ENCODE measurements around the gene FAM3A.

FAM3A gene

DNA sequence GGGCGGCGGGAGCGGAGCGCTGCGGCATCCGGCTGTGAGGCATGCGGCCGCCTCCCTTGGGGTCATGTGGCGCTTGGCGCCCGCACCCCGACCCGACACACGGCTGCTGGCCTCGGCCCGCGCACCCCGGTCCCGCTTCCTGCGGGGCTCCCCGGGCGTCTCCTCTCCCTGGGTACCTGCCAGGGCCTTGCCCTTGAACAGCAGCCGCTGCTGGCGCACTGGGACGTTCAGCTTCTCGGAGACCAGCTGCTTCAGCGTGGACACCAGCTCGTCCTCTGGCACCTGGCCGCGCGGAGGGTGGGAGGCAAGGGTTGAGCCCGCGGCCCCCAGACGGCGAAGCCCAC lies 30.0 kb downstream of the FAM3A start:
- DNase-seq = peak; percentile 1
- in situ Hi-C loops (cut with HindIII; ENCODE audit: low pct_ligation_motif_present, low pct_unique_long_range_greater_than_20kb, low sequenced_read_pairs) = no loop called here

DNA sequence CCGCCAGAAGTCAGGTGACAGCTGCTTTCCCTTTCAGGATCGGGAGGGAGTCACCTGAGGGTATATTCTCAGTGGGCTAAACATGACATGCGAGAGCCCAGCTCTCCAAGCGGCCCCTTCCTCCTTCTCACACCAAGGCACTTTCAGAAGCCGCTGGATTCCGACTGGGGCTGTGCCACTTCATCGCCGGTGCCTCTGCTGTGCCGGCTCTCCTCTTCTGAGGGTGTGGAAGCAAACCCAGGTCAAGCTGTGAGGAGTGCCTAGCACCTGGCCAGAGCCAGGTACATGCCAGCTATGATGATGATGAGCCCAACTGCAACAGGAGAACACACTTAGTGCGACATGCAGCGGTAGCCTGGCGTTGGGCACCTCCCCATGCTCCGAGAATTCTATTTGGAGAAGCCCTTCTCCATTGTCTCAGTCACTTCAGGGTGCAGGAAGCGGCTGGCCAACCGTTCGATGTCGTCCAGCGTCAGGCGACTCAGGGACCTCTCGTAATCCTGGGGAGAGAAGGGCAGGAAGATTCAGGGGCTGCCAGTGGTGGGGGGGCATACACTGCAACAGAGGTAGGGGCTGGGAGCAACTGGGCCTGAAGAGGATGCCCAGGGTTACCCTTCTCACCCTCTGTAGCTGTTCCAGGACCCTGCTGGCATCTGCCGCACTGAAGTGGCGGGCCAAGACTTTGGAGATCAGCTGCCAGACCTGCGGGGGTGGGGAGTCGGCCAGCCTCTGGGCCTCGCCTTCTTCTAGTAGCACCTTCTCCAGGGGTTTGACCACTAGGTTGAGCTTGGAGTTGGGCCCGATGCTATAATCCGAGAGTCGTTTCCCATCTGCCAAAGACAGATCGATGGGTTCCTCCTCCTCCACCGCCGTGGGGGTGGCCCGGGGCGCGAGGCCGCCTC lies 30.6 kb downstream of the FAM3A start:
- no peak for DNase-seq
- in situ Hi-C loops (cut with HindIII; ENCODE audit: low pct_ligation_motif_present, low pct_unique_long_range_greater_than_20kb, low sequenced_read_pairs) = no loop called here

DNA sequence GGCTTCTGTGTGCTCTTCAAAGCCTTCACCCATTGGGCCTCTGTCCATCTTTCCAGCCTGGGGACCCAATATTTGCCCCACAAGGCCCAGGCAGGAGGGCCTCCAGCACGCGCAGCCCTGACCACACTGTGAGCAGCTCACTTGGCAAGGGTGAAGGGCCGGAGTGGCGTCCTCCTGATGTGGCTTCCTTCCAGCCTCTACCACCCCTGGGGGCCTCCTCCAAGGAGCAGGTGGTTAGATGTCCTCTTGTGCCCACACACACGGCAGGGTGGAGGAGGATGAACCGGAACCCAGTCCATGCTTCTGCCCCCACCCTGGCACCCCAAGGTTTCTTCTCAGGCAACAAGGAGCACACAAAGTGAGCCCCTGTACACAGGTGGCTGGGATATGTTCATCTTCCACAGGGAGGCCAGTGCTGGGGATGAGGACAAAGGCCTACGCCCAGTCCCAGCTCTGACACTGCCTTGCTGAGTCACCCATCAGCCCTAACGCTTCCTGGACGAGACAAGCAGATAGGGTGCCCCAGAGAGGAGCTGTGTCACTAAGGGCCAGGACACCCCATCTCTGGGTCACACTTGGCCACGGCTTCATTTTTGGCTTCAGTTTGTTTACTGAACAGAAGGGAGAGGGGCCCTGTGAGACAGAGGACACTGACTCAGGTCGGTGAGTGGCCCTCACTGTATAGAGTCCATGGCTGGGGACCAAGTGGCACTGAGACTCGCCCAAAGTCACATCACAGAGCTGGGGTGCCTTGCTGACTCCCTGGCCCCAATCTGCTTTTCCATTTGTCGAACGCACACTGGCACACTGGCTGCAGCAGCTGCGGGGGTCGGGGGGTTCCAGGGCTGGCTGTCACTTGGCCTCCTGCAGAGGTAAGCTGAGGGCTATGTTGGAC lies 31.5 kb downstream of the FAM3A start:
- in situ Hi-C loops (cut with HindIII; ENCODE audit: low pct_ligation_motif_present, low pct_unique_long_range_greater_than_20kb, low sequenced_read_pairs) = no loop called here
- DNase-seq = no peak

DNA sequence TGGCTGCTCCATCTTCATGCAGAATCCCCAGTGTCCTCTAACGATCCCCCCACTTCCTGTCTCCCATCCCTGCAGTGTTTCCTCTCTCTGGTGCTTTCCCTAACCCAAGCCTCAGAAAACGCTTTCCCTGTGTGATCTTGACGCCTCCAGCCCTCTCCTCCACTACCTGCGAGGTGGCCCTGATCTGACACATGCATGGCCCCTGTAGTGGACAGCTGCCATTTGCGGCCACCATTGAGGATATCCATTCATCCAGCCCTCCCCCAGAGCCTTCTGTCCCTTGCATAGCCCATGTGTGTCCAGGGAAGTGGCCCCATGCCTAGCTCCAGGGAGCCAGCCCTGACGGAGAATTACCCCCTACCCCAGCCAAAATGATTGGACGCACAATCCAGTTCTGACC lies 32.7 kb downstream of the FAM3A start:
- in situ Hi-C loops (cut with HindIII; ENCODE audit: low pct_ligation_motif_present, low pct_unique_long_range_greater_than_20kb, low sequenced_read_pairs) = no loop called here
- DNase-seq = no peak

DNA sequence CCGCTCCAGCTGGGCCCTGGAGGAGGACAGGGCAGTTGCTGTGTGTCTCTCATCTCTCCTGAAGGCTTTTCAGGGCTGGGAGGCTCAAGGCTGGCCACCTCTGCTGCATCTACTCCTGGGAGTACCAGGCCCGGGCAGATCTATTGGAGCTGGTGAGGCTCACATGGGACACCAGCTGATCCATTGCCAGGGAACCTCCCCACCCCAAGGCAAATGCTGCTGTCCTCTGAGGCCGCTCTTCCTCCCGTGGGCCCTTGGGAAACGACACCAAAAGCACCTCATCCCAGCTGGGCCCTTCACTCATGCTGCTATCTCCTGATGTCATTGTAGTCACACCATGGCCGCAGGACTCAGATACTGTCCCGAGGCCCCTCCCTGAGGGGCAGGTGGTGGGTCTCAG lies 33.2 kb downstream of the FAM3A start:
- in situ Hi-C loops (cut with HindIII; ENCODE audit: low pct_ligation_motif_present, low pct_unique_long_range_greater_than_20kb, low sequenced_read_pairs) = no loop called here
- no peak for DNase-seq

DNA sequence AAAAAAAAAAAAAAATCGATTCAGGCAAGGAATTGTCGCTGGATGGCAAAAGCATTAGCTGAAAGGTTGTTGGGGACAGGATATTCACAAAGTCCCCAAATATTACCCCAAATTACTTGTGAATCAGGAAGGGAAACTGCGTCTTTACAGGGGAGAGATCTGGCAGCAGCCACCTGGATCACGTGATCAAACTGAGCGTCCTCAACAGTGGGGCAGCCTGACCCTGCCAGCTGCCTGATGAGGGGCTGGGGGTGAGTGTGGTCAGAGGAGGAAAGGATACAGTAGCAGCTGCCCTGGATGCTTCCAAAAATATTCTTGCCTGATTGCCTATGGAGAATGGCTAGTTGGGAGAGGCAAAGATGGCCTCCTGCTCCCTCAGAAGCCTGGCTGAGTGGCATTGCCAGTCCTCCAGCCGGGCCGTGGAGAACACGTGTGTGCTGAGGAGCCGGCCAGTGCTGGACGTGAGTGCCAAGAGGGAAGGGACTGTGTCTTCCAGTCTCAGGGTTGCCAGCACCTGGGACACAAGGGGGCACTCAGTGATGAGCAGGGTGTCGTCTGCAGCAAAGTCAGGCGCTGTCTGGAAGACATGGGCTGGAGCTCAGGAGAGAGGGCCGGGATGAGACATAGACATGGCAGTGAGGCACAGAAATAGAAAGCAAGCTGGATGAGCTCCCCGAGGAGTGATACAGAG lies 34.0 kb downstream of the FAM3A start:
- in situ Hi-C loops (cut with HindIII; ENCODE audit: low pct_ligation_motif_present, low pct_unique_long_range_greater_than_20kb, low sequenced_read_pairs) = no loop called here

DNA sequence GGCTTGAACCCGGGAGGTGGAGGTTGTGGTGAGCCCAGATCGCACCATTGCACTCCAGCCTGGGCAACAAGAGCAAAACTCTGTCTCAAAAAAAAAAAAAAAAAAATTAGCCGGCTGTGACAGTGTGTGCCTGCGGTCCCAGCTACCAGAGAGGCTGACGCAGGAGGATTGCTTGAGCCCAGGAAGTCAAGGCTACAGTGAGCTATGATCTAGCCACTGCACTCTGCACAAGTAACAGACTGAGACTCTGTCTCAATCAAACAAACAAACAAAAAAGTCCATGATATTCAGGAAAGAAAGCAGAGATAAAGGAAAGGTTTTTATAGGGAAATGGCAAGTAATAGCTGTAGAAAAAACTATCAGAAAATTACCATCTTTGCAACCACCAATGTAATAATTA lies 34.8 kb downstream of the FAM3A start:
- in situ Hi-C loops (cut with HindIII; ENCODE audit: low pct_ligation_motif_present, low pct_unique_long_range_greater_than_20kb, low sequenced_read_pairs) = no loop called here
- no peak for DNase-seq

More for the DNA sequence above, 34.0 kb downstream of the FAM3A start:
- no peak for DNase-seq

DNA sequence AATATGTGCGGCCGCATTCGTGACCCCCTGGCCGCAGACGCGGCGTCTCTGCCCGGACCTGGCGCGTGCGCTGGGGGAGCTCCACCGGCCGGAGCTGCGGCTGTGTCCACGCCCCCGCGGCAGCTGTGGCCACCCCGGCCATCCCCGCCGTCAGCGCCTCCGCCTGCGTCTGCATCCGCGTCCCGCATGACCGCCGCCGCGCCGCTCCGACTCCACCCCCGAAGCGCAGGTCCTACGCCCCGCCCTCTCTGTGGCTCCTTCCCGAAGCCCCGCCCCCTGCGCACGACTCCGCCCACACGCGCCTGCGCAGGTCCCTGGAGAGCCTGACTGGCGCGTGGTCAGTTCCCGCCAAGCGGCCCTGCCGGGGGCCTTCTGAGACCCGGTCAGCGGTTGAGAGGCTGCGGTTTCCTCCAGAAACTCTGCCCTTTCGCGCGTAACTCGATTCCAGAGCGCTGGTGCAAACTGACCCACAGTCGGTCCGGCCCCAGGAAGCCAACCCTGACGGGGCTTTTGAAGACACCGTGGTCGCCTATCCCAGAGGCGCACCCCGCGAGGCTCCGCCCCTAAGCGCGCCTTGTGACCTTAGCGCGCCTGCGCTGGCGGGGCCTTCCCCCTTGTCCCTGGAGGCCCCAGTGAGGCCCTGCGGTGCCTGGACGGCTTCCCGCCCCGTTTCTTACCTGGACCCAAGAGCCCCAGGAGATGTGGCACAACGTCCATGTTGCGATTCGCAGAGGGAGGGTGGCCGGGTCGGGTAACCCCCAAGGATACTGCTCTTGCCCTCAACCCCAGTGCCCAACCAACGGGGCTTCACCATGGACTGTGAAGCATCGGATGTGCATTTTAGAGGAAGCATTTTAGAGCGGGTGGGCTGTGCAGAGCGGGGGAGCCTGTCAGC lies 37.1 kb downstream of the FAM3A start, which contains the start of gene LAGE3:
Gene LAGE3, minus strand, starts transcription at position 554 of the 895 bp plus-strand sequence. Its CDS starts 366 bp downstream, at position 188.
- in situ Hi-C loops (cut with HindIII; ENCODE audit: low pct_ligation_motif_present, low pct_unique_long_range_greater_than_20kb, low sequenced_read_pairs) = no loop called here
- DNase-seq = peak; percentile 77

DNA sequence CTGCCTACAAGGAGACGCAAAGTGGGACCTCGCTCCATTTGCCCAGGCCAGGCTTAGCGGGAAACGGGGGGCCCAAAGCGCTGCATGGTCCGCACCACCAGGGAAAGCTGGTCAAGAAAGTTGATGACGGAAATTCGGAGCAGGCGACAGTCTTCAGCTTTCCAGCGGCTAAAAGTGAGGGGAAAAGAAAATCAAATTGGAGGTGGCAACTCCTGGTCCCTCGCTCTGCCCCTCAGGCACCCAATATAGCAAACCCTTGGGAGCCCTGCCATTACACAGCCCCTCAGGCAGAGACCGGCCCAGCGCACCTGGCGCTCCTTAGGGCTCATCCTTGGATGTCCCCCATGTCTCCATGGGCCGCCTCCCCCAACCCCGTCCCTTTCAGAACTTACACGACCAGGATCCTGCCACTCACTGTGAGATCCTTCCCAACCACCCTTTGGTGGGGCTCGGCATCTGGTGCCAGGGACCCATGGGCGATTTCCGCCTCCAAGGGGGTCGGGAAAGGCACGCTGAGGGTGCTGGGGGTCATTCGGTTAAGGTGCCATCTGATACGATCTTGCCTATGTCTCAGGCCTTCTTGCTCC lies 38.0 kb downstream of the FAM3A start:
- in situ Hi-C loops (cut with HindIII; ENCODE audit: low pct_ligation_motif_present, low pct_unique_long_range_greater_than_20kb, low sequenced_read_pairs) = no loop called here
- DNase-seq = no peak

DNA sequence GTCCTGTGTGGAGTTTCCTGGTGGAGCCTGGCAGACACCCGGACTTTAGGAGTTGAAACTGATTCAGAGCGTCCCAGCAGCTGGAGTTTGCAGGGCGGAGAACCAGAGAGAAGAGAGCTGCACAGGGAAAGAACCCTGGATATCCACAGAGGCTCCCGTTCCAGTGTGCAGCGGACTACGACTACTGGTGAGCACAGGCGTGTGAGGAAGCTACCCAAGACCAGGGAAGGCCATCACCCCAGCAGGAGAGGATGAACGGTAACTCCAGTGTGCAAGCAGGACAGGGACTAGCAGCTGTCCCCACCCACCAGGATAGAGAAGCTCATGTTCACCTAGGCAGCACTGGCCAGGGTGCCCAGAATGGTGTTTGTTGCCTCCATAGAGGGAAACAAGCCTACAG lies 39.2 kb downstream of the FAM3A start:
- DNase-seq = no peak
- in situ Hi-C loops (cut with HindIII; ENCODE audit: low pct_ligation_motif_present, low pct_unique_long_range_greater_than_20kb, low sequenced_read_pairs) = no loop called here

DNA sequence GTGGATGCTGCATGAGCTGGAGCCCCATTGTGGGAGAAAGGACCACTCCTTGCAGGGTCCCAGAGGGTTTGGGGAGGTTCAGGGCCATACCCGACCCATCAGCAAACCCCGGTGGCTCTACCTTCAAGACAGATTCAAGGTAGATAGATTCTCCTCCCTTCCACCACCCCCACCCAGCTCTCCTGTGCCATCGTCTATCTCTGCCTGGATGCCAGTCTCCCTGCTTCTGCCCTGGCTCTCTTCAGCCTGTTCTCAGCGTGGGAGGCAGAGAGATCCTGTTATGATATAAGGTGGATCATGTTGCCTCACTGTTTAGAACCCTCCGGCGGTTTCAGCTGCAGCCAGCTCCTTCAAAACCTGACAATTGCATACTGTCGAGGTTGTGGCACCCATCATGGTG lies 42.3 kb downstream of the FAM3A start:
- DNase-seq = no peak

DNA sequence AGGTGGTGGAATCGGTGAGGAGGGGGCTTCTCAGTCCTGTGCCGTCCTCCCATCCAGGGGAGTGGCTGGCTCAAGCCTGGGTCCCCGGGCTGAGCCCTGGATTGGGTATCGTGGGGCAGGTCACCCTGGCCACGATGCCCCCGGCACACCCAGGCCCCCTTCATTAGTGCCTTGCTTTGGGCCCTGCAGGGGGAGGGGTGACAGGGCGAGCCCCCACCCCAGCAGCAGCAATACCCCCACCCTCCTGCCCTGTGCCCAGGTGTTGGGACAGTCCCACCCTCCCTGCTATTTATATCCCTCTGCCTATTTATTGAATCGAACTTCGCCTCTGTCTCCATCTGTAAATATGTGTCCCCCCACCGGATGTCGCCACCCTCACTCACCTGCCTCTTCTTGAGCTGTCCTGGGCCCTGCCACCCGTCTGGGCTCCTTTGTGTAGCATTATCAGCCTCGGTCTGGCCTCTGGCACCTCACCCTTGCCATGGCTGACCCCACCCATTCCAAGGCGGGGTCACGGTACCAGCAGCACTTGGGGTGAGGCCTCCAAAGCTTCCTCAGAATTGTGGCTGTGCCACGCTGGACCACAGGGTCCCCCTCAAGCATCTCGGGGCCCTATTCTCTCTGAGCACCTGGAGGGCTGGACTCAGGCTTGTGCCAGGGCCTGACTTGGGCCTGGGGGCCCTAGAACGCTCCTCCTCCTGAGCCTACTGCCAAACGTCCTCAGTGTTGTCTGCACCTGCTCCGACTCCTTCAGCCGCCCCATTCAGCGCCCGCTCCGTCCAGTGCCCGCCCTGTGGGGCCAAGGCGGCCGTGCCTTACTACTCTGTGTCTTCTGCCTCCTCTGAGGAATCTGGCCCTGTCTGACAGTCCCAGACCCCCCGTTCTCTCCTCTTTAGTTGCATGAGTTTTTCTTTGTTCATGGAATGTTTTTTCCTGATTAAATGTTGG lies 43.1 kb downstream of the FAM3A start:
- in situ Hi-C loops (cut with HindIII; ENCODE audit: low pct_ligation_motif_present, low pct_unique_long_range_greater_than_20kb, low sequenced_read_pairs) = no loop called here
- no peak for DNase-seq

More for the DNA sequence above, 42.3 kb downstream of the FAM3A start:
- in situ Hi-C loops (cut with HindIII; ENCODE audit: low pct_ligation_motif_present, low pct_unique_long_range_greater_than_20kb, low sequenced_read_pairs) = no loop called here

DNA sequence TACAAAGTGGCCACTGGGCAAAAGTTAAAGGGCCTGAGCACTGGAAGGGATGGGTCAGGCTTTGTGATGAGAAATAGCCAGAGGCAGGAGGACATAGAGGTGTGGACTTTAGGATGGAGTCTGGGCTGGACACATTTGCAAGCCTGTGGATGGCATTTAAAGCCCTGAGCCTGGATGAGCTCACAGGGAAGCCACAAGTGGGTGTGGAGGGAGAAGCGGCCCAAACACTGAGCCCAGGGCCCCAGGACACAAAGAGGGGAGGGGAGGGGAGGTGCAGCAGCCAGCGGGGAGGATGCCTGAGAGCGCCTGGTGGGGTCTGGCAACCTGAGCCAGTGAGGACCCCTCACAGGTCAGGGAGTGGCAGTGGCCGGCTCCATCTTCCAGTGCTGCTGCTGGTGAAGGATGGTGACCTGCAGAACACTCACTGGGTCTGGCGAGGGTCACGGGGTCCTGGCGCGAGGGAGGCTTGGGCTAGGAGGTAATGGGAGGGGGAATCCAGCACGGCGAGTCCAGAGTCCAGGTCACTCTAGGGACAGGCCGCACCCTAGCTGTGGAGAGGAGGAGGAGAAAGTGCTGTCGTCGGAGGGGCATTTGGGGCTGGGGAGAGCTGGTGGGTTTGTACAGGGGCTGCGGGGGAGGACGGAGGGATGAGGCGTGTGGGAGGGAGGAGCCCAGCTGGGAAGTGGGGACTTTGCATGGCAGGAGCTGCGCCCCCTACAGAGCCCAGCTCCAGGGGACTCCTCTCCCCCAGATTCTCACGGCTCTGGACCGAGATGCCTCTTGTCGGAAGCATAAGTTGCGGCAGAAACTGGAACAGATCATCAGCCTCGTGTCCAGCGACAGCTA lies 44.0 kb downstream of the FAM3A start:
- in situ Hi-C loops (cut with HindIII; ENCODE audit: low pct_ligation_motif_present, low pct_unique_long_range_greater_than_20kb, low sequenced_read_pairs) = no loop called here
- no peak for DNase-seq

DNA sequence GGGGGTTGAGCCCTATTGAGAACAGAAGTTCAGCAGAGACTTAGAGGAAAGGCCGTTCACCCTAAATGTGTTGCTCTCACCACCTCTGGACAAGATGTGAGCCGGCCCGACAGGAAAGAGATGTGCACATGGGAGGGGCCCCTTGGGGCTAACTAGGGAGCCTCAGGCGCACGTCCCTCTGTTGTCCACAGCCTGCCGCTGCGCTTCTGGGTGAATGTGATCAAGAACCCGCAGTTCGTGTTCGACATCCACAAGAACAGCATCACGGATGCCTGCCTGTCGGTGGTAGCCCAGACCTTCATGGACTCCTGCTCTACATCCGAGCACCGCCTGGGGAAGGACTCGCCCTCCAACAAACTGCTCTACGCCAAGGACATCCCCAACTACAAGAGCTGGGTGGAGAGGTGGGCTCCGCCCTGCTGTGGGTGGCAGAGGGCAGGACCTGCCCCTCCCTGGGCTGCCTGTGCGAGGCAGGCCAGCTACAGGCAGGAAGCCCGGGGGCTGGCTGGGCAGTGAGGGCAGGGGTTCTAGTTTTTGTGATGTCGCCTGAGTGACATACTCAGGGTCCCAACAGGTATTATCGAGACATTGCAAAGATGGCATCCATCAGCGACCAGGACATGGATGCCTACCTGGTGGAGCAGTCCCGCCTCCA lies 45.0 kb downstream of the FAM3A start:
- no peak for DNase-seq
- in situ Hi-C loops (cut with HindIII; ENCODE audit: low pct_ligation_motif_present, low pct_unique_long_range_greater_than_20kb, low sequenced_read_pairs) = no loop called here

DNA sequence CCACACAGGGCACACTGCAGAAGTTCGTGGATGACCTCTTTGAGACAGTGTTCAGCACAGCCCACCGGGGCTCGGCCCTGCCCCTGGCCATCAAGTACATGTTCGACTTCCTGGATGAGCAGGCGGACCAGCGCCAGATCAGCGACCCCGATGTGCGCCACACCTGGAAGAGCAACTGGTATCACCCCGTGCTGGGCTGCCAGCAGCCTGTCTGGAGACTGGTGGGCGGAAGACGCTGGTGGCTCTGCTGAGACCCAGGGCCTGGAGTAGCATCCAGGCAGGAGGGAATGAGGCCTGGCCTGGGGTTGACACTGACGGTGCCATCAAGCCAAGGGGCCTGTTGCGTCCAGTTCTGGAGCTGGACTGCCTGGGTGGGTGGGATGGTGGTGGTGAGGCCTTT lies 45.6 kb downstream of the FAM3A start:
- in situ Hi-C loops (cut with HindIII; ENCODE audit: low pct_ligation_motif_present, low pct_unique_long_range_greater_than_20kb, low sequenced_read_pairs) = no loop called here
- no peak for DNase-seq
